Activated T-helper 1 cell treated with anti-CD3 and anti-CD28 coated beads, Interleukin-2, amount 50 U/mL, for 16 hours (primary cell): ENCODE data around the gene APPBP2.
"Not testable (repeated sequence)": the region's sequence is repeated elsewhere in the genome, so short reads cannot be mapped to it uniquely, and the experiment has no call there.

Experiments used
- DNase-seq, 2 donors: peaks; one replicate each; pipeline ENCODE4 v3.0.0-alpha.2; 2020; ENCODE audit warnings: low read depth in 1 of 2, low spot score in 1 of 2

APPBP2 gene

DNA sequence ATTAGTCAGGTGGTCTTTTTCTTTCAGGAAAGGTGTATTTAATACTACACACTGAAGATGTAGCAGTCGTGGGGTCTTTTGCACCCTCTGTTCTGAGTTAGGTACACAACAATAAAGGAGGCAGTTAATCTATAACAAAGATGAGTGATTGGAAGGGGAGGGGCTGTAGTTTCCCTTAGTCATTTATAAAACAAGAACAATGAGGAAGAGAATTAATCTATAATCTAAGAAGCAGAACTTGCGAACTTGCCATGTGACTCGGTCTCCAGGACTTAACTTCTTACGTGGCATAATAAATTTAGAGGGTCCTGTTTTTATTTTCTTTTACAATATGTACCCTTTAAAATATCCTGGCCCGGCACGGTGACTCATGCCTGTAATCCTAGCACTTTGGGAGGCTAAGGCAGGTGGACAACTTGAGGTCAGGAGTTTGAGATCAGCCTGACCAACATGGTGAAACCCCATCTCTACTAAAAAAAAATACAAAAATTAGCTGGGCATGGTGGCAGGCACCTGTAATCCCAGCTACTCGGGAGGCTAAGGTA, 8.6 kb upstream of the APPBP2 start:
- DNase-seq = no peak

DNA sequence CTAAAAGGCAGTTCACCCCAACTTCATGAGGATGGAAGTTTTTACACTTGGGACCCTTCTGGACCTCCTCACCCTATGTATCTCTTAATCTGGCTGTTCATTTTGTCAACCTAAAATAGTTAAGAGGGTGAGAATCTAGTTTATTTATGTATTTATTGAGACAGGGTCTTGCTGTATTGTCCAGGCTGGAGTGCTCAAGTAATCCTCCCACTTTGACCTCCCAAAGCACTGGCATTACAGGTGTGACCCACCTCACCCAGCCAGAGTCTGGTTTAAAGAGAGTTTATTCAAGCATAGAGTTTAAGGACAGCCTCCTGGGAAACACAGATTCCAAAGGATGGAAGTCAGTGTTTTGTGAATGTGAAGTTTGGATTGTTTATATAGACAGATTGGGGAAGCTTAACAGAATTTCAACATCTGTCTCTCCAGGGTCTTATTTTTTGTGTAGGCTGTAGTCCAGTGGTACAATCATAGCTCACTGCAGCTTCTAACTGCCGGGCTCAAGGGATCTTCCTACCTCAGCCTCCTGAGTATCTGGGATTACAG, 8.0 kb upstream of the APPBP2 start:
- no peak for DNase-seq

DNA sequence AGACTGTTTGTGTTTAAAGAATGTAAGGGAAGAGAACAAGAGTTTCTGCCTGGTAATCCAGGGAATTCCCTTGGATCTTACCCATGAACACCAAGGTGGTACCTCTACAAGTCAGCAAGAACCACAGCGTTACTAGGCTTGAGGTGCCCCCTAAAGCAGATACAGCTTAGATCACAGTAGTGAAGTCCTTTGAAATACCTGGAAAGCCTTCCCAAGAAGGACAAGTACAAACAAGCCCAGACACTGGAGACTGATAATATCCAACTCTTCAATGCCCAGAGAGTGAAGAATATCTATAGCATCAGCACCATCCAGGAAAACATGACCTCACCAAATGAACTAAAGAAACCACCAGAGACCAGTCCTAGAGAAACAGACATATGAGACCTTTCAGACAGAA, 3.8 kb upstream of the APPBP2 start:
- no peak for DNase-seq

- DNase-seq = no peak
Observed at GRCh38 chr17:60528828-60529227, 2.8 kb upstream of the APPBP2 start.

- no peak for DNase-seq
Observed at GRCh38 chr17:60527701-60528100, 1.7 kb upstream of the APPBP2 start.

DNA sequence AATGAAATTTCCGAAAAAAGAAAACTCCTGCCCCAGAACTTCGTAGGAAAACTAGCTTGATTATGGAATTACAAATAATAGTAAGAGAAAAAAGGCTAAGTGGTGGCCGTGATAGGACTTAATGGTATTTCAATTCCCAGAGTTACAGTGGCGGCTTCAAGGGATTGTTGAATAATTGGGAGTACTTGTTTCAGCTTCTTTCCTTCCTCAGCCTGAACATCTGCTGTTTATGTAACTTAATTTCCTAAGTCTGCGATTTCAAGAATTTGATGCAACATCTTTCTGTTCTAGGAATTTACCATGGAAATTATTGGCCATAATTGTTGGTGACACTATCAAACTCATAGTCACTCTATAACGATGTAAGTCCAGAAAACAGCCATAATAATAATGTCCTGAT, 684 bp upstream of the APPBP2 start:
- no peak for DNase-seq

DNA sequence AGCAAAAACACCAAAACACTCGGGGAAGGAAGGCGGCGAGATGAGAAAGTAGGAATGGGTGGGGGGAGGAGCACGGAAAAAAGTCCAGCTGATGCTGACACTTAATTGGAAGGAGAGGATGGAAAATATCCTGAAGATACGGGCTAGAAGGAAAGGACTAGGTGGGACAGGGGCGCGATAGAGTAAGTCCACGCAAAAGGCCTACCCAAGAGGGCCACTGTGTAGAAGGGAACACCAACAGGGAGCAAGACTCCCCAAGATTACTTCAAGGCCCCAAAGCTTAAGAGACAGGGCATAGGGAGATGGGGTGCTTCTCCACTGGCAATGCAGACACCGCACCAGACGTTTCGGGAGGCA, 736 bp downstream of the APPBP2 start:
- no peak for DNase-seq

DNA sequence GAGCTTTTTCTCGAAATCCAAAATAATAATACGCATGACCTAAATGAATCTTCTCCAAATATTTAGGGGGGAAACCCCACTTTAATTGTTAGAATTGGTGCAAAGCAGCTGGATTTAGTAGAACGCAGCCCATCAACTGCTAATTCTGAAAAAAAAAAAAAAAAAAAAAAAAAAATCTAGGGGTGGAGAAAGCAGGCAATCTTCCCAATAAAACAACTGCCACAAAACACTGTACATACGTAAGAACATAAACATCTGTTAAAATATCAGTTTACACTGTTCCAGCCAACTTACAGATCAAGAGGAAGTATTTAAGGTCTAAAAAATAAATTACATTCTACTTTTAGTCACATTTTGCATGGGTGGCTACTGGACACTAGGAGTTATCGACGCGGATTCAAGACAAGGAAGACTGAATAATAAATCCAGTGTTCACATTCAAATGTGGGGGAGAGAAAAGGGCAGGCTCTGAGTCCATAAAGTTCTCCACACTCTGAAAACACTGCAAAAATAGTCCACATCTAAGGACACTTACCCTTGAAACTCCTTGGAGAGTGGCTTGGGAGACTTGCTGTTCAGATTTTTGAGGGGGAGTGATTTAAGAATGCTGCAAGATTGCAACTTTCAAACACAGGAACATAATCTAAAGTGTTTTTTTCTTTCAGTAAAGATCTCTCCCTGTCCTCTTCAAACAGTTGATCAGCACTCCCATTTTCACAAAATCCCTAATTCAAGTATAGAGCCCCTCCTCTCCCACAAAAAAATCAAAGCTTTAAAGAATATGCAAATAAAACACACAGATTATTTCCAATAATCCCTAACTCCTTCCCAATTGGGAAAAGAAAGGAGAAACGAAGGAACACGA, 1.3 kb downstream of the APPBP2 start:
- DNase-seq = no peak

- DNase-seq = no peak
Observed at GRCh38 chr17:60523822-60524221, 2.2 kb downstream of the APPBP2 start.

GRCh38 chr17:60522889-60523626, 3.0 kb downstream of the APPBP2 start:
- DNase-seq = no peak

GRCh38 chr17:60519795-60520194, 6.2 kb downstream of the APPBP2 start:
- DNase-seq = no peak

GRCh38 chr17:60515683-60516082, 10.4 kb downstream of the APPBP2 start:
- not testable (repeated sequence) for DNase-seq

- not testable (repeated sequence) for DNase-seq
Observed at GRCh38 chr17:60515199-60515598, 10.8 kb downstream of the APPBP2 start.

GRCh38 chr17:60514500-60514899, 11.5 kb downstream of the APPBP2 start:
- DNase-seq = no peak

GRCh38 chr17:60514053-60514452, 12.0 kb downstream of the APPBP2 start:
- no peak for DNase-seq

DNA sequence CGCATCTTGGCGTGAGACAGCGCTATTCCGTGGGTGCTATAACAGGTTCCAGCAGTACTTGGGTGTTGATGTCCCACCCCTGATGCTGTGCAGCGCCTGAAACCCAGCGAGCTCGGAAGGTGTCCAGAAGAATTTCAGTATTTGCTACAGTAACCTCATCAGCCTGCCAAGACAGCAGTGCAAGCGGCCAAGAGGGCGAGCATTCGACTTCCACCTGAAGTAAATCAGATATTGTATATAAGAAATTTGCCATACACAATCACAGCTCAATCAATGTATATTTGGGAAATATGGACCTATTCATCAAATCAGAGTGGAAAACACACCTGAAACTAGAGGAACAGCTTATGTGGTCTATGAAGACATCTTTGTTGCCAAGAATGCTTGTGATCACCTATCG, 13.0 kb downstream of the APPBP2 start:
- DNase-seq = no peak

GRCh38 chr17:60510723-60511122, 15.3 kb downstream of the APPBP2 start:
- DNase-seq = no peak

DNA sequence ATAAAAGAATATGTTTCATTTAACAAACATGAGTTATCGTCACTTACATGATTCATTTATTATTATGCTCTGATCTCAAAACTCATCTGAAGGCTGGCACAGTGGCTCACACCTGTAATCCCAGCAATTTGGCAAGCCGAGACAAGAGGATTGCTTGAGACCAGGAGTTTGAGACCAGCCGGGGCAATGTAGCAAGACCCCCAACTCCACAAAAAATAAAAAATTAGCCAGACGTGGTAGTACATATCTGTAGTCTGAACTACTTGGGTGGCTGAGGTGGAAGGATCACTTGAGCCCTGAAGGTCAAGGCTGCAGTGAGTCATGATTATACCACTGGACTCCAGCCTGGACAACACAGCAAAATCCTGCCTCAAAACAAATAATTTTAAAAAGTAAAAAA, 16.0 kb downstream of the APPBP2 start:
- DNase-seq = no peak

GRCh38 chr17:60508384-60508980, 17.6 kb downstream of the APPBP2 start:
- DNase-seq = no peak

DNA sequence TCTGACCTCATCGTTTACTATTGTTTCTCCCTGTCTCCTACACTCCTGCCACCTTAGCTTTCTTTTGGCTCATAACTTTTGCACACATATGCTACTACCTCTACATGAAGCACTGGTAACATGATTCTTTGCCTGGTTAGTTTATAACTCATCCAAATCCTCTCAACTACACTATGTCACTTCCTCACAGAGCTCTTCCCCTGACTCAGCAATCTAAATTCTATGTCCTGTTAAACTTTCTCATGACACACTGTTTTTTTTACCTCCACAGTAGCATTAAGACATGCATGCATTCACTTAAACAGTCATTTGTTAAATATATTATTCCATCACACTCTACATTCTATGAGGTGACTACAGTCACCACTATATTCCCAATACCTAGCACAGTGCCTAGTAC, 19.7 kb downstream of the APPBP2 start:
- DNase-seq = no peak

DNA sequence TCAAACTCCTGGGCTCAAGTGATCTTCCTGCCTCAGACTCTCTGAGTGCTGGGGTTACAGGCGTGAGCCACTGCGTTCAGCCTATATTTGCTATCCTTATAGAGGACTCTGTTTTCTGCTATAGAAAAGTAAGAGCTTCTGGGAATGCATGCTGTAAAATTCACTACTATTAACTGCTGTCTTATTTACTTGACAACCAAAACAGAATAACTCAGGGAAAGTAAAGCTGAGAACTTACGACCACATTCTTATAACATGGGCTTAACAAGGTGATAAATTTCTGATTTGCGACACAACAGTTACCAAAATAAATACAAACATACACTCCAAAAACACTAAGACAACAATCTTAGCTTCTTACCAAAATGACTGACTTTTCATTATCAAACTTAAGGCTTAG, 23.9 kb downstream of the APPBP2 start:
- DNase-seq = no peak

- no peak for DNase-seq
Observed at GRCh38 chr17:60501589-60501988, 24.5 kb downstream of the APPBP2 start.
